OCI-LY7 (cell line): ENCODE data around the gene SERTAD4.

Experiments
- EZH2phosphoT487 ChIP-seq: fragments of 200-600 bp; sonication (generic); IDR thresholded peaks from 2 replicates; pipeline ENCODE4 v1.6.1; 2018; ENCODE audit warnings: low read depth, borderline replicate concordance, mild to moderate bottlenecking, mixed run types, antibody characterized with exemption, low read length, moderate library complexity, mixed read lengths
- TF ChIP-seq, protein P1 (sequence below): fragments of 200-600 bp; sonication (generic); conservative IDR thresholded peaks from 2 replicates; pipeline ENCODE4 v1.5.1; 2014; ENCODE audit warnings: mild to moderate bottlenecking, antibody characterized with exemption, low read length, moderate library complexity, mixed read lengths

DNA sequence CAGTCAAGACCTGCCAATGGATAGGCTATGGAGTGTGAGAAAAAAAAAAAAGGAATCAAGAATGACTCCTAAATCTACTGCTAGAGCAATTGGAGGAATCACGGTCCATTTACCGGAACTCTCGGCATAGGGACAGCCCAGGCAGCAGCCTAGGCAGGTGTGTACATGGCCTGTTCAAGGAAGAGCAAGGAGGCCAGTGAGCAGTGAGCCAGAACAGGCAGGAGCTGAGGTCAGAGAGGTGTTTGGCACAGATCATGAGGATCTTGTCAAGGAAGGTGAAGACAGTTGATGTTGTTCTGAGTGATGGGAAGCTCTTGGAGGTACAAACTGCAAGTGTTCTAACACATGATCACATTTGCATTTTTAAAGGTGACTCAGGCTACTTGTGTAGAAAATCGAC lies 55.5 kb downstream of the SERTAD4 start:
- TF ChIP-seq, protein P1, sequence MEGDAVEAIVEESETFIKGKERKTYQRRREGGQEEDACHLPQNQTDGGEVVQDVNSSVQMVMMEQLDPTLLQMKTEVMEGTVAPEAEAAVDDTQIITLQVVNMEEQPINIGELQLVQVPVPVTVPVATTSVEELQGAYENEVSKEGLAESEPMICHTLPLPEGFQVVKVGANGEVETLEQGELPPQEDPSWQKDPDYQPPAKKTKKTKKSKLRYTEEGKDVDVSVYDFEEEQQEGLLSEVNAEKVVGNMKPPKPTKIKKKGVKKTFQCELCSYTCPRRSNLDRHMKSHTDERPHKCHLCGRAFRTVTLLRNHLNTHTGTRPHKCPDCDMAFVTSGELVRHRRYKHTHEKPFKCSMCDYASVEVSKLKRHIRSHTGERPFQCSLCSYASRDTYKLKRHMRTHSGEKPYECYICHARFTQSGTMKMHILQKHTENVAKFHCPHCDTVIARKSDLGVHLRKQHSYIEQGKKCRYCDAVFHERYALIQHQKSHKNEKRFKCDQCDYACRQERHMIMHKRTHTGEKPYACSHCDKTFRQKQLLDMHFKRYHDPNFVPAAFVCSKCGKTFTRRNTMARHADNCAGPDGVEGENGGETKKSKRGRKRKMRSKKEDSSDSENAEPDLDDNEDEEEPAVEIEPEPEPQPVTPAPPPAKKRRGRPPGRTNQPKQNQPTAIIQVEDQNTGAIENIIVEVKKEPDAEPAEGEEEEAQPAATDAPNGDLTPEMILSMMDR = no peak
- TF ChIP-seq EZH2phosphoT487 = no peak
